ENCODE results near the gene EGFL8.

EGFL8 gene

DNA sequence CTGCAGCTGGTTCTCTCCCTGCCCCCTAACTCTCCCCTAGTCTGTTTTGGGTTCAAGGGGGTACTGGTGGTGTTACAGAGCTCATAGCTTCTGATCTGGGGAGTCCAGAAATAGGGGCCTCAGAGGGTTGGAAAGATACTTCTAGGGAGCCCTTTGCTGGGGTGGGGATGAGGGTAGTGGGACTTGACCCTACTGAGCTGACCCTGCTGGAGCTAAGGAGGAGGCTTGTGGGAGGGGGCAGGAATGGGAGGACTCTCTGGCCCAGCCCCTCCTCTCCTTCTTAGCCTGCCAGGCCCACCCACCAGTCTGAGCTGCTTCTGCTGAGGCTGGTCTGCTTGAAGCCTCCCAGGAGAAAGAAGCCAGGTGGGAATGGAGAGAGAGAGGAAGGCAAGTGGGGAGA is at the start of gene EGFL8:
EGFL8 (plus strand) TSS at position 301 of the 400 bp plus-strand sequence. CDS start 1,571 bp downstream, outside the sequence.
- TF ChIP-seq, protein P1, sequence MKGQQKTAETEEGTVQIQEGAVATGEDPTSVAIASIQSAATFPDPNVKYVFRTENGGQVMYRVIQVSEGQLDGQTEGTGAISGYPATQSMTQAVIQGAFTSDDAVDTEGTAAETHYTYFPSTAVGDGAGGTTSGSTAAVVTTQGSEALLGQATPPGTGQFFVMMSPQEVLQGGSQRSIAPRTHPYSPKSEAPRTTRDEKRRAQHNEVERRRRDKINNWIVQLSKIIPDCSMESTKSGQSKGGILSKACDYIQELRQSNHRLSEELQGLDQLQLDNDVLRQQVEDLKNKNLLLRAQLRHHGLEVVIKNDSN (IDR thresholded peaks at IDR 0.05), result no peak
- TF ChIP-seq EGR1 (IDR thresholded peaks at IDR 0.05), result no peak
- TF ChIP-seq RAD21 (IDR thresholded peaks at IDR 0.05; ENCODE audit: low read depth), result no peak
- TF ChIP-seq YY1 (IDR thresholded peaks at IDR 0.05; ENCODE audit: low read depth), result no peak
- TF ChIP-seq TAF1 (IDR thresholded peaks at IDR 0.05; ENCODE audit: low read depth), result no peak
- TF ChIP-seq CEBPB (IDR thresholded peaks at IDR 0.05), result no peak
- no peak for TF ChIP-seq CREB1 (IDR thresholded peaks at IDR 0.05; ENCODE audit: low read depth)

DNA sequence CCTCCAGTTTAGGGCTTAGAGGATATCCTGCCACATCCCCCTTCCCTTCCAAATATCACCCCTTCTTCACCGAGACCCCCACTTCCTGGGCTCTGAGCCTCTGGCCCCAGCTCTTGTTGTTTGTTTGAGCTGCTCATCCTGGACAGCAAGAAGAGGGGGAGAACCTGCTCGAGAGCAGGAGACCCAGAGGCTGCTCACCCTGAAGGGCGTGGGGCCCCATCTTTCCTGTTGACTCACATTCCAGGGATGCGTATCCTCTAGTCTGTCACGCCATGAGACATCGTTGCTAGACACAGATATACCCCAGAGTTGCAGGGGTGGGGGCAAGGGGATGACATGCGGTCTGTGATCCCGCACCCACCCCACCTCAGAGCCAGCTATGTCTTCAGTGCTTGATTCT is 49.6 kb upstream of the EGFL8 start:
- TF ChIP-seq CREB1 (IDR thresholded peaks at IDR 0.05; ENCODE audit: low read depth) (no peak), YY1 (IDR thresholded peaks at IDR 0.05; ENCODE audit: low read depth) (no peak), ZBTB7A (IDR thresholded peaks at IDR 0.05; ENCODE audit: low read depth) (no peak), TAF1 (IDR thresholded peaks at IDR 0.05; ENCODE audit: low read depth) (no peak), NFIC (IDR thresholded peaks at IDR 0.05) (no peak), RAD21 (IDR thresholded peaks at IDR 0.05; ENCODE audit: low read depth) (no peak), FOXM1 (IDR thresholded peaks at IDR 0.05; ENCODE audit: borderline replicate concordance, low read depth) (no peak), TCF12 (IDR thresholded peaks at IDR 0.05; ENCODE audit: low read depth) (no peak), EGR1 (IDR thresholded peaks at IDR 0.05) (no peak)
- TF ChIP-seq, protein P2, sequence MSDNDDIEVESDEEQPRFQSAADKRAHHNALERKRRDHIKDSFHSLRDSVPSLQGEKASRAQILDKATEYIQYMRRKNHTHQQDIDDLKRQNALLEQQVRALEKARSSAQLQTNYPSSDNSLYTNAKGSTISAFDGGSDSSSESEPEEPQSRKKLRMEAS (IDR thresholded peaks at IDR 0.05), result no peak
- TF ChIP-seq, protein P1 (IDR thresholded peaks at IDR 0.05), result no peak
- TF ChIP-seq, protein P3, sequence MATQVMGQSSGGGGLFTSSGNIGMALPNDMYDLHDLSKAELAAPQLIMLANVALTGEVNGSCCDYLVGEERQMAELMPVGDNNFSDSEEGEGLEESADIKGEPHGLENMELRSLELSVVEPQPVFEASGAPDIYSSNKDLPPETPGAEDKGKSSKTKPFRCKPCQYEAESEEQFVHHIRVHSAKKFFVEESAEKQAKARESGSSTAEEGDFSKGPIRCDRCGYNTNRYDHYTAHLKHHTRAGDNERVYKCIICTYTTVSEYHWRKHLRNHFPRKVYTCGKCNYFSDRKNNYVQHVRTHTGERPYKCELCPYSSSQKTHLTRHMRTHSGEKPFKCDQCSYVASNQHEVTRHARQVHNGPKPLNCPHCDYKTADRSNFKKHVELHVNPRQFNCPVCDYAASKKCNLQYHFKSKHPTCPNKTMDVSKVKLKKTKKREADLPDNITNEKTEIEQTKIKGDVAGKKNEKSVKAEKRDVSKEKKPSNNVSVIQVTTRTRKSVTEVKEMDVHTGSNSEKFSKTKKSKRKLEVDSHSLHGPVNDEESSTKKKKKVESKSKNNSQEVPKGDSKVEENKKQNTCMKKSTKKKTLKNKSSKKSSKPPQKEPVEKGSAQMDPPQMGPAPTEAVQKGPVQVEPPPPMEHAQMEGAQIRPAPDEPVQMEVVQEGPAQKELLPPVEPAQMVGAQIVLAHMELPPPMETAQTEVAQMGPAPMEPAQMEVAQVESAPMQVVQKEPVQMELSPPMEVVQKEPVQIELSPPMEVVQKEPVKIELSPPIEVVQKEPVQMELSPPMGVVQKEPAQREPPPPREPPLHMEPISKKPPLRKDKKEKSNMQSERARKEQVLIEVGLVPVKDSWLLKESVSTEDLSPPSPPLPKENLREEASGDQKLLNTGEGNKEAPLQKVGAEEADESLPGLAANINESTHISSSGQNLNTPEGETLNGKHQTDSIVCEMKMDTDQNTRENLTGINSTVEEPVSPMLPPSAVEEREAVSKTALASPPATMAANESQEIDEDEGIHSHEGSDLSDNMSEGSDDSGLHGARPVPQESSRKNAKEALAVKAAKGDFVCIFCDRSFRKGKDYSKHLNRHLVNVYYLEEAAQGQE (IDR thresholded peaks at IDR 0.05; ENCODE audit: low read depth), result no peak

DNA sequence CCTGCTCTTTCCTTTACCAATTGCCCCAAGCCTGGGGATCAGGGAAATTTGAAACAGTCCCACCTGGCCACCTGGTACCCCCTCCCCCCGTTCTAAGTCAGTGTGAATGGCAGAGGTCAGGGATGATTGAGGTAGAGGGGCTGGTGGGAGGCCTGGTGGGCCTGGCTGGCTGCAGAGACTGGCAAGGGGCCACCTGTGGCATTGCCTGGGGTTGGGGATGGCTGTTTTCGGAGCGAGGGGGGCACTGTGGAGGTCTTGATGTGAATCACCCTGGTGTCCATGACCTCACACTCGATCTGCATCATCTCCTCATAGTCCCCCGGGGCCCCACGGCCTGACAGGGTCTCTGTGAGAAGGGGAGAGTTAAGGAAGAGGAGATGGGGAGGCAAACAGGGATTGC is 48.8 kb upstream of the EGFL8 start:
- TF ChIP-seq TCF12 (IDR thresholded peaks at IDR 0.05; ENCODE audit: low read depth) (no peak), CEBPB (IDR thresholded peaks at IDR 0.05) (no peak), TAF1 (IDR thresholded peaks at IDR 0.05; ENCODE audit: low read depth) (no peak), CREB1 (IDR thresholded peaks at IDR 0.05; ENCODE audit: low read depth) (no peak), RAD21 (IDR thresholded peaks at IDR 0.05; ENCODE audit: low read depth) (no peak), TEAD4 (IDR thresholded peaks at IDR 0.05) (no peak), NFIC (IDR thresholded peaks at IDR 0.05) (no peak), YY1 (IDR thresholded peaks at IDR 0.05; ENCODE audit: low read depth) (no peak), FOXM1 (IDR thresholded peaks at IDR 0.05; ENCODE audit: borderline replicate concordance, low read depth) (no peak)
- TF ChIP-seq, protein P2 (IDR thresholded peaks at IDR 0.05), result no peak
- TF ChIP-seq, protein P3 (IDR thresholded peaks at IDR 0.05; ENCODE audit: low read depth), result no peak

DNA sequence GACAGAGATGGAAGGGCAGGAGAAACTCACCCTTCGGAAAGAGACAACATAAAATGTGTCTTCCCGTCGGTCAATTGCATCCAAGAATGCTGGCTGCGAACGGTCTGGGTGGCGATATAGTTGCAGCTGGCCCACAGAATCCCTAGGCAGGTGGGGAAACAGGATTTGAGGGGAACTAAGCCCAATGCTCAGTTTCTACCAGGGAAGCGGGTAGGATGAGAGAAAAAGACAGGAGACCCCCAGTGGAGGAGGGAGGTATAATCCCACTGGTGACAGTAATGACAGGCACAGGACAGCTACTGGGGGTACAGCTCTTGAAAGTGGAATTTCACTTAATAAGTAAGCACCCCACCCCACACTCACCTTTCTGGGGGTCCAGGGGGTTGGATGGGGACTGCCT is 47.7 kb upstream of the EGFL8 start:
- TF ChIP-seq, protein P2 (IDR thresholded peaks at IDR 0.05), result no peak
- TF ChIP-seq, protein P3 (IDR thresholded peaks at IDR 0.05; ENCODE audit: low read depth), result no peak
- no peak for TF ChIP-seq CEBPB (IDR thresholded peaks at IDR 0.05)
- TF ChIP-seq TAF1 (IDR thresholded peaks at IDR 0.05; ENCODE audit: low read depth), result no peak
- TF ChIP-seq CREB1 (IDR thresholded peaks at IDR 0.05; ENCODE audit: low read depth), result no peak
- no peak for TF ChIP-seq TEAD4 (IDR thresholded peaks at IDR 0.05)
- no peak for TF ChIP-seq EGR1 (IDR thresholded peaks at IDR 0.05)
- no peak for TF ChIP-seq RAD21 (IDR thresholded peaks at IDR 0.05; ENCODE audit: low read depth)
- no peak for TF ChIP-seq FOXM1 (IDR thresholded peaks at IDR 0.05; ENCODE audit: borderline replicate concordance, low read depth)
- no peak for TF ChIP-seq YY1 (IDR thresholded peaks at IDR 0.05; ENCODE audit: low read depth)
- TF ChIP-seq, protein P1 (IDR thresholded peaks at IDR 0.05), result no peak
